GM12874 (cell line): ENCODE results near the gene GSG1L.

Source experiments
- TF ChIP-seq, protein P1 (sequence below): IDR thresholded peaks from 2 replicates; pipeline ENCODE4 v1.5.1; 2011; ENCODE audit warnings: low read depth, mild to moderate bottlenecking, control low read depth, low read length, moderate library complexity; ENCODE audit not compliant: insufficient read depth

Gene GSG1L

GRCh38 chr16:27827765-27828164 lies 235.7 kb downstream of the GSG1L start:
- TF ChIP-seq, protein P1, sequence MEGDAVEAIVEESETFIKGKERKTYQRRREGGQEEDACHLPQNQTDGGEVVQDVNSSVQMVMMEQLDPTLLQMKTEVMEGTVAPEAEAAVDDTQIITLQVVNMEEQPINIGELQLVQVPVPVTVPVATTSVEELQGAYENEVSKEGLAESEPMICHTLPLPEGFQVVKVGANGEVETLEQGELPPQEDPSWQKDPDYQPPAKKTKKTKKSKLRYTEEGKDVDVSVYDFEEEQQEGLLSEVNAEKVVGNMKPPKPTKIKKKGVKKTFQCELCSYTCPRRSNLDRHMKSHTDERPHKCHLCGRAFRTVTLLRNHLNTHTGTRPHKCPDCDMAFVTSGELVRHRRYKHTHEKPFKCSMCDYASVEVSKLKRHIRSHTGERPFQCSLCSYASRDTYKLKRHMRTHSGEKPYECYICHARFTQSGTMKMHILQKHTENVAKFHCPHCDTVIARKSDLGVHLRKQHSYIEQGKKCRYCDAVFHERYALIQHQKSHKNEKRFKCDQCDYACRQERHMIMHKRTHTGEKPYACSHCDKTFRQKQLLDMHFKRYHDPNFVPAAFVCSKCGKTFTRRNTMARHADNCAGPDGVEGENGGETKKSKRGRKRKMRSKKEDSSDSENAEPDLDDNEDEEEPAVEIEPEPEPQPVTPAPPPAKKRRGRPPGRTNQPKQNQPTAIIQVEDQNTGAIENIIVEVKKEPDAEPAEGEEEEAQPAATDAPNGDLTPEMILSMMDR = no peak

- TF ChIP-seq, protein P1 = no peak
Measured at GRCh38 chr16:27826893-27827289, 236.6 kb downstream of the GSG1L start.

GRCh38 chr16:27826081-27826892 lies 237.2 kb downstream of the GSG1L start:
- TF ChIP-seq, protein P1 = no peak

DNA sequence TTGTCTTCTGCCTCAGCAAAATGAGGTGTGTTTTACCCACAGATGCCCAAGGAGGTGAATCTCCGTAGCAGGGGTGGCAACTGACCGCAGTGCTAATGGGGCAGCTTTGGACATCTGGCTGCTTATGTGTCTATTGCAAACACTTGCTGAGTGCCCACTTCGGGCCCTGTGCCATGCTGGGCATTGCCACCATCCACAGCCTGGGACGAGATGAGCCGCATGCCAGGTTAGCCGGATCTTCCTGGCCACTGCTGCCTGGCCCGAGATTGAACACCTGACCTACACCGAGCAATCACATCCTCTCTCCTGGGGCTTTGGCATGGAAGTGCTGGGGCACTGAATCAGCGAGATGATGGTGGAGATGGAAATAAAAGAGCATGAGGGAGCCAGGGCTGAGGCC lies 238.7 kb downstream of the GSG1L start:
- TF ChIP-seq, protein P1 = no peak

DNA sequence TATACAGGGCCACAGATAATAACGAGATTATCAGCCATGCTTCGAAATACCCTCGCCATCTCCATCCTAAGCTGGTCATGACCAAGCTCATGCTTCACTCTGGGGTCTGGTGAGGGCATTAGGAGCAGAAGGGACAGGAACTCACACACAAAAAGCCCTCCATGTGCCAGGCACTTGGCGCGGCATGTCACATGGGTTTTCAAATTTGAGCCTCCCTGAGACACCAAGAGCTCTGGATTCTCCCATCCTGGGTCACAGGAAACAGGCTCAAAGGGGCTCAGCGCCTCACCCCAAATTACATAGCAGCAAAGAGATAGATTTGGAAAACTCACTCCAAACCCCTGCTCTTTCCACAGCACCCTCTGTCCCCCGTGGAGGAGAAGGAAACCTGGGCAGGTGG lies 239.5 kb downstream of the GSG1L start:
- TF ChIP-seq, protein P1 = no peak

GRCh38 chr16:27823421-27823820 lies 240.1 kb downstream of the GSG1L start:
- TF ChIP-seq, protein P1 = no peak

GRCh38 chr16:27822996-27823395 lies 240.5 kb downstream of the GSG1L start:
- TF ChIP-seq, protein P1 = no peak

GRCh38 chr16:27822529-27822928 lies 241.0 kb downstream of the GSG1L start:
- TF ChIP-seq, protein P1 = no peak
